HG03097 (cell line): ENCODE measurements around the gene YAE1.

ENCODE experiments used
- ATAC-seq: cut with Tn5 transposase; IDR thresholded peaks from one replicate; pipeline ENCODE4 v1.9.1; 2021; ENCODE audit not compliant: unreplicated experiment, low FRiP score

Gene YAE1

GRCh38 chr7:39554583-39555165 is 11.5 kb upstream of the YAE1 start:
- ATAC-seq = no peak

DNA sequence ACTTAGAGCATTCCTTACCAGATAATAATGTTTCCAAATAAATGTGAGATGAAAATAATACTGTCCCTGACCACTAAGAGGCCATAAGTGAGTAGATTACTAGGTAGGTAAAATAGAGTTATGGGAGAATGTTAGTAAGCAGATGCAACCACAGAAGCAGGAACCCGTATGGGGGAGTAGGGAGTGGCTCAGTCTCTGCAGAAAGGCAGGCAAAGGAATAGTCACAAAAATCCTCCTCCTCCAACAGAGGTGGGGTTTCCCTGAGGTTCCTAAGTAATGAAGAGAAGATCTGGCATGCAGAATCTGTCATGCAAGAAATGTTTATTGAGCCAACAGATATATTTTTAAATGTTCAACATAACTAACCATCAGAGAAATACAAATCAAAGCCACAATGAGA is 9.0 kb upstream of the YAE1 start:
- no peak for ATAC-seq

DNA sequence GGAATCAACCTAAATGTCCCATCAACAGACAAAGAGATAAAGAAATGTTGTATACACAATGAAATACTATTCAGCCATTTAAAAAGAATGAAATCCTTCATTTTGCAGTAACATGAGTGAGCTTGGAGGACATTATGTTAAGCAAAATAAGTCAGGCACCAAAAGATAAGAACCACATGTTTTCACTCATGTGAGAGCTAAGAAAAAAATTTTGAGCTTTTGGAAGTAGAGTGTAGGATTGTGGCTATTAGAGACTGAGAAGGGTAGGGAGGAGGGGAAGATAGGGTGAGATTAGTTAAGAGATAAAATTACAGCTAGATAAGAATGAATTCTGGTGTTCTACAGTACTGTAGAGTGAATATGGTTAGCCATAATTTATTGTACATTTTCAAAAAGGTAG is 8.3 kb upstream of the YAE1 start:
- no peak for ATAC-seq

- ATAC-seq = no peak
These were observed 5.8 kb upstream of the YAE1 start for GRCh38 chr7:39560408-39560807.

DNA sequence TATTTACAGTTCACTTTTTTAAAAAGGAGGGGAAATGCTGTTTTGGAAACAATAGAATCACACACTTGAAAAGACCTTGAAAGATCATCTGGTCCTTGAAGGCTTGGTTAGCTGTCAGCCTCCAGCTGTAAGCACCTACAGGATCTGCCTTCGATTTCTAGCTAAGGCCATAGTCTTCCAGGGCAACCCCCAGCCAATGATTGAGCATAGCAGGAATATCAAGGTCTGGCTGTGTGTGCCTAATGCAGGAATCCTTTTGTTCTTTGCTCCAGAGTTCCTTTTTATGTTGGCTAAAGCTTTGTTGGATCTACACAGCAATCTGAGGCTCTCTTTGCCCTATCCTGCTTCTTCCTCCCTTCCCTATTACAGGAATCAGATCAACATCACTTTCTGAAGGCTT is 5.2 kb upstream of the YAE1 start:
- ATAC-seq = no peak

DNA sequence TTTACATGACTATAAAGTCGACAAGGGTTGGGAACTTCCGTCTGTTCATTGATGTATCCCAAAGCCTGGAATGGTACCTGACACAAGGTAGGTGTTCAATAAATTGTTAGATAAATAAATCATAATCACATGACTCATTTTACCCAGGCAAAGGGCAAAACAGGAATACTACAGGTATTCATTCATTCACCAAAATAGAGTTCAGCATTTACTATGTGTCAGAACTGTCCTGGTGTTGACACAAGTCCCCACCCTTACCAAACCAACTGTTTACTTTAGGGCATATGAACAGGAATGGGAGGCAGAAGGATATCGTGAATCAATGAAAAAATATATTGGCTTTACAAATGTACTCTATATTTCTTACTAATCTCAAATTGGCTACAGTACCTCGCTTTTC is 666 bp upstream of the YAE1 start:
- no peak for ATAC-seq

GRCh38 chr7:39567294-39567693 is 1.1 kb downstream of the YAE1 start:
- no peak for ATAC-seq

GRCh38 chr7:39574673-39575349 is 8.6 kb downstream of the YAE1 start:
- ATAC-seq = no peak

GRCh38 chr7:39577229-39577874 is 11.1 kb downstream of the YAE1 start:
- no peak for ATAC-seq

DNA sequence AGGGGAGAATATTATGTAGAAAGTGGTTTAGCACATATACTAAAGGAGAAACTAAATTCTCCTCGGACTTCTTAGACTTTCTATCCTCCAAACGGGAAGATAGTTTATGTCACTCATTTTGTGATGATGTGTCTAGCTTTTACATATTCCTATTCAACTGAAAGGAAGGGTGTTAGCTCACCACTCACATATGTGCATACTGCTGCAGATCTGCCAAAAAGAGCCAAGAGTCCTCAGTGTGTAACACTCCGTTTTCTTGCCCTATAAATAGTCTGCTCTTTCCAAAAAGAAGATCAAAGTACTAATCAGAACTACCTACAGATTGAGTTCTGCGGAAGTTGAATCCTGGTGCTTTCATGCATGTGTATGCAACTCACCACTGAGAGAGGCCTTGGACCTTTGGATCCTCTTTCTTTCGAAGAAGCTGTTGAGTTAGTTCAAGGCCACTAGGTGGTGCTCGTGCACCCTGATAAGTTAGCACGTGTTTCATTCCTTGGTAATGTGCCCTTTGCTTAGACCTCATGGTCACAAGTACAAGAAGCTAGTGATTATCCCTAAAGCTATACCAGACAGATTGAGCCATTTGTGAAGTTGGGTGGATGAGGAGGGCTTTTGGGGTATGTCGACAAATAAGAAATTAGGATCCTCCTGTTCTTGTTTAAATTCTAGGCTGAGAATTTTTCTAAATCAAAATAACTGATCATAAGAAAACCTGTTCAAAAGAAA is 14.1 kb downstream of the YAE1 start:
- ATAC-seq = peak; percentile 84

- ATAC-seq = no peak
These were observed 16.3 kb downstream of the YAE1 start for GRCh38 chr7:39582536-39582935.

GRCh38 chr7:39583539-39583938 is 17.3 kb downstream of the YAE1 start:
- no peak for ATAC-seq

GRCh38 chr7:39587393-39587792 is 21.2 kb downstream of the YAE1 start:
- no peak for ATAC-seq

GRCh38 chr7:39588416-39588815 is 22.2 kb downstream of the YAE1 start:
- ATAC-seq = no peak

DNA sequence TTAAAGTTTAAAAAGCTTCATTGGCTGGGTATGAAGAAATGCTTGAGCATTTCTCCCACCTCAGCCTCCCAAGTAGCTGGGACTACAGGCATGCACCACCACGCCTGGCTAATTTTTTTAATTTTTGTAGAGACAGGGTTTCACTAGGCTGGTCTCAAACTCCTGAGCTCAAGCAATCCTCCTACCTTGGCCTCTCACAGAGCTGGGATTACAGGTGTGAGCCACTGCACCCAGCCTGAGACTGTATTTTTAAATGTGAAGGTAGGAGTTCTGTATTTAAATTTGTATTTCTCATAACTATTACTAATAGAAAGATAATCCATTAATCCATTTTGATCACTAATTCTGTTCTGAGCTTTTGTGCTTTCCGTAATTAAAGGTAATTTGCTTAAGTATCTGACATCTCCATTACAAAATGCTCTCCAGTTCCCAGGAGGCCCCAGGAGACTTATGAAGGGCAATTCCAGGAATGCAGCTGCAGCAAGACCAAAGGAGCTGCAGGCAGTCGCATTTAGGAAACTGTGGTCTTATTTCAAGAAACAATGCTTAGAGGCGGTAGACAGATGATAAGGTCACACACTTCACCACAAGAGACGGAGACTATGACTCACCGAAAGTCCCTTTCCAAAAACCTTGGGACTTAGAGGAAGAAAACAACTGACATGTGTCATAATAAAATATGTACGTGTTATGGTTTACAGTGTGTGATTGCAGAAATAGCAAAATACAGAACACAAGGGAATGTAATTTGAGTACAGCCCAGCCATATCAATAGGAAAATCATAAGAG is 23.3 kb downstream of the YAE1 start:
- ATAC-seq = peak; percentile 92

GRCh38 chr7:39592586-39592985 is 26.4 kb downstream of the YAE1 start:
- ATAC-seq = no peak

DNA sequence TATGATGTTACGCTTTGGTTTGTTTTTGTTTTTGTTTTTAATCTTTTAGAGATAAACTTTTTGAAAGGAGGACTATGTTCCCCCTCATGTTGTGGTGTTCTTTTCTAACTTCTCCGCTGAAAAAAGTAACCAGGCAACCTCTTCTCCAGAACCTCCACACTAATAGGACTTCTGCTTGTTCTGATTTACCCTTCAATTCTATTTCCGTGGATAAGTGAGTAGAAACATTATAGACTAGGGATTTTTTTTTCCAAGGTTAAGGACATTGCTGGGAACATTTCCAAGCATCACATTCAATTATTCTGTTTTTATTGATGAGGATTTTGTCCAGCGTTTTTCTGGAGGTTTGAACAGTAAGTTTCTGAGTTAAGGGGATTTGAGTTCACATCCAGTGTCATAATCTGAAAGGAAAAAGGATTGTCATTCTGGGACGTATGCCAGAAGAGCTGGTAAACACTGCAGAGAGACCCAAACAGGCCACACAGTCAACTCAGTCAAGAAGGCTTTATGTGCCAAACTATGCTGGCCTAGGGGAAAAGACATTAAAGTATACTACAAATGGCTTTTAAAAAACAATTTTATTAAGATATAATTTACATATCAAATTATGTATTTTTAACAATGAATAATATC is 28.9 kb downstream of the YAE1 start:
- no peak for ATAC-seq

DNA sequence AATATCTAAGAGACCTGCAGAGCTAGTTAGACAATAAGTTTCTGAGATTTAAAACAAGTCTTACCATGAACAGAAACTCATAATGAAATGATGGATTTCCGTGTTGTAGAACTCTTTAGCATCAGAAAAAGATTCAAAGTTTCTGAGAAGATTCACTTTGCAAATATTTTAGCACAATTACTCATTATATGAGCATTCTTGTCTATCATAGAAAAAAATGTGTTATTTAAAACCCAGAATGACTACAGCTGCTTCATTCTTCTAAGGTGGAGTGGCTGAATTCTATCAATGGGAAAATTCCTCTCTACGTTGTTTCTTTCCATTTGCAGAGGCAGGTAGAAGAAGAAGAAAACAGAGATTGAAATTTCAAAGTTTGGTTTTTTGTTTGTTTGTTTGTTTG is 36.1 kb downstream of the YAE1 start:
- ATAC-seq = no peak

DNA sequence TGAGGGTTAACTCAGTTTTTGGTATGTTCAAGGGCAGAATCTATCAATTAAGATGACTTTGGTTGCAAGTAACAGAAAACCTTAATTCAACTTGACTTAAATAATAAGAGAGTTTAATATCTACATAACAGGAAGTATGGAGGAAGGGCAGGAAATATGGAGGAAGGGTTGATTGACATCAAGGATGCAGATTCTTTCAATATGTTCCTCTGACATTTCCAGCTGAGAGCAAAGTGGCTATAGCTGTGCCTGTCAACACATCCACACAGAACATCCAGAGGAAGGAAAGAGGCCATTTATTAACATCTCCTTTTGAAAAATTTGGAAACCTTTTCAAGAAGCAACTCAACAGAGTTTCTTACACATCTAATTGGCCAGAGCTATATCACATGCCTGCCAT is 37.7 kb downstream of the YAE1 start:
- ATAC-seq = no peak

DNA sequence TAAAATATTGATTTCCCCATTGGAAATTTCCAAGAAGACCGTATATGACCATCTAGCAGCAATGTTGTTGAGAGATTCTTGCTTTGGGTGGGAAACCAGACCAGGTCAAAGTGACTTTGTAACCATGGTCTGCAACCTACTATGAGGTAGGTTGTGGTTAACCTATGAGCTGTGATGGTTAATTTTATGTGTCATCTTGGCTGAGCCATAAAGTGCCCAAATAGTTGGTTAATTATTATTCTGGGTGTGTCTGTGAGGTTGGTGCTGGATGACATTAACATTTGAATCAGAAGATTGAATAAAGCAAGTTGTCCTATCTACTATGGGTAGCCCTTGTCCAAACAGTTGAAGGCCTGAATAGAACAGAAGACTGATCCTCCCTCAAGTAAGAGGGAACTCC is 38.9 kb downstream of the YAE1 start:
- peak; percentile 55 for ATAC-seq
